Measurements from ENCODE around the gene PTPN13. TPM values are rescaled to one million over a fixed set of nuclear protein-coding genes. Genes with fewer than 3 reads are reported as not detected.

PTPN13 gene
- total RNA-seq, 1 experiment from 2014 or later: 6.8 TPM

- in situ Hi-C loops (cut with HindIII; ENCODE audit: low pct_unique_long_range_greater_than_20kb, low sequenced_read_pairs): no loop called here
- DNase-seq (ENCODE audit: low read depth): no peak
Observed at GRCh38 chr4:86749121-86749520, 155.0 kb downstream of the PTPN13 start.

- DNase-seq (ENCODE audit: low read depth): no peak
- in situ Hi-C loops (cut with HindIII; ENCODE audit: low pct_unique_long_range_greater_than_20kb, low sequenced_read_pairs): no loop called here
Observed at GRCh38 chr4:86755388-86755787, 161.3 kb downstream of the PTPN13 start.

- in situ Hi-C loops (cut with HindIII; ENCODE audit: low pct_unique_long_range_greater_than_20kb, low sequenced_read_pairs): no loop called here
- no peak for DNase-seq (ENCODE audit: low read depth)
Observed at GRCh38 chr4:86757468-86757867, 163.4 kb downstream of the PTPN13 start.

GRCh38 chr4:86759298-86759697 is 165.2 kb downstream of the PTPN13 start:
- DNase-seq (ENCODE audit: low read depth): no peak
- in situ Hi-C loops (cut with HindIII; ENCODE audit: low pct_unique_long_range_greater_than_20kb, low sequenced_read_pairs): no loop called here

- DNase-seq (ENCODE audit: low read depth): no peak
- in situ Hi-C loops (cut with HindIII; ENCODE audit: low pct_unique_long_range_greater_than_20kb, low sequenced_read_pairs): no loop called here
Observed at GRCh38 chr4:86762649-86763048, 168.5 kb downstream of the PTPN13 start.

GRCh38 chr4:86769794-86770193 is 175.7 kb downstream of the PTPN13 start:
- DNase-seq (ENCODE audit: low read depth): no peak
- in situ Hi-C loops (cut with HindIII; ENCODE audit: low pct_unique_long_range_greater_than_20kb, low sequenced_read_pairs): no loop called here

GRCh38 chr4:86771141-86771540 is 177.0 kb downstream of the PTPN13 start:
- DNase-seq (ENCODE audit: low read depth): no peak
- in situ Hi-C loops (cut with HindIII; ENCODE audit: low pct_unique_long_range_greater_than_20kb, low sequenced_read_pairs): no loop called here

- DNase-seq (ENCODE audit: low read depth): no peak
- in situ Hi-C loops (cut with HindIII; ENCODE audit: low pct_unique_long_range_greater_than_20kb, low sequenced_read_pairs): no loop called here
Observed at GRCh38 chr4:86775061-86775460, 180.9 kb downstream of the PTPN13 start.

- DNase-seq (ENCODE audit: low read depth): no peak
- in situ Hi-C loops (cut with HindIII; ENCODE audit: low pct_unique_long_range_greater_than_20kb, low sequenced_read_pairs): no loop called here
Observed at GRCh38 chr4:86778175-86778574, 184.1 kb downstream of the PTPN13 start.

GRCh38 chr4:86788826-86789225 is 194.7 kb downstream of the PTPN13 start:
- in situ Hi-C loops (cut with HindIII; ENCODE audit: low pct_unique_long_range_greater_than_20kb, low sequenced_read_pairs): no loop called here
- no peak for DNase-seq (ENCODE audit: low read depth)

- no peak for DNase-seq (ENCODE audit: low read depth)
- in situ Hi-C loops (cut with HindIII; ENCODE audit: low pct_unique_long_range_greater_than_20kb, low sequenced_read_pairs): no loop called here
Observed at GRCh38 chr4:86791126-86791525, 197.0 kb downstream of the PTPN13 start.

- in situ Hi-C loops (cut with HindIII; ENCODE audit: low pct_unique_long_range_greater_than_20kb, low sequenced_read_pairs): no loop called here
- DNase-seq (ENCODE audit: low read depth): no peak
Observed at GRCh38 chr4:86809809-86810208, 215.7 kb downstream of the PTPN13 start.

- in situ Hi-C loops (cut with HindIII; ENCODE audit: low pct_unique_long_range_greater_than_20kb, low sequenced_read_pairs): no loop called here
- DNase-seq (ENCODE audit: low read depth): no peak
Observed at GRCh38 chr4:86810847-86811246, 216.7 kb downstream of the PTPN13 start.

GRCh38 chr4:86815653-86816052 is 221.5 kb downstream of the PTPN13 start:
- no peak for DNase-seq (ENCODE audit: low read depth)
- in situ Hi-C loops (cut with HindIII; ENCODE audit: low pct_unique_long_range_greater_than_20kb, low sequenced_read_pairs): no loop called here

GRCh38 chr4:86816501-86817273 is 222.6 kb downstream of the PTPN13 start:
- DNase-seq (ENCODE audit: low read depth): no peak
- in situ Hi-C loops (cut with HindIII; ENCODE audit: low pct_unique_long_range_greater_than_20kb, low sequenced_read_pairs): no loop called here

- DNase-seq (ENCODE audit: low read depth): no peak
- in situ Hi-C loops (cut with HindIII; ENCODE audit: low pct_unique_long_range_greater_than_20kb, low sequenced_read_pairs): no loop called here
Observed at GRCh38 chr4:86818211-86818610, 224.1 kb downstream of the PTPN13 start.

GRCh38 chr4:86818841-86819240 is 224.7 kb downstream of the PTPN13 start:
- in situ Hi-C loops (cut with HindIII; ENCODE audit: low pct_unique_long_range_greater_than_20kb, low sequenced_read_pairs): no loop called here
- DNase-seq (ENCODE audit: low read depth): no peak

- no peak for DNase-seq (ENCODE audit: low read depth)
- in situ Hi-C loops (cut with HindIII; ENCODE audit: low pct_unique_long_range_greater_than_20kb, low sequenced_read_pairs): no loop called here
Observed at GRCh38 chr4:86819561-86819960, 225.4 kb downstream of the PTPN13 start.

- in situ Hi-C loops (cut with HindIII; ENCODE audit: low pct_unique_long_range_greater_than_20kb, low sequenced_read_pairs): no loop called here
- DNase-seq (ENCODE audit: low read depth): no peak
Observed at GRCh38 chr4:86821151-86821550, 227.0 kb downstream of the PTPN13 start.

- in situ Hi-C loops (cut with HindIII; ENCODE audit: low pct_unique_long_range_greater_than_20kb, low sequenced_read_pairs): no loop called here
- no peak for DNase-seq (ENCODE audit: low read depth)
Observed at GRCh38 chr4:86822136-86822535, 228.0 kb downstream of the PTPN13 start.

All from Caki2 (cell line).